HCT116 (cell line): ENCODE data around the gene METTL24. TPM values are rescaled to one million over a fixed set of nuclear protein-coding genes. Genes with fewer than 3 reads are reported as not detected.

Experiments used
- ATAC-seq: fragments of 200-7000 bp; cut with Tn5 transposase; 2 replicates; pipeline ENCODE4 v1.9.1; 2020; ENCODE audit warnings: mild to moderate bottlenecking, moderate library complexity
- BruUV-seq: library from RNA; stranded (reverse); fragments of 400-500 nt; replicated peaks from 2 replicates; lab custom pipeline; 2021; lab: Mats Ljungman, UMichigan
- CTCF ChIA-PET: fragments of 300-600 bp; sonication (Branson Sonifier 250); formaldehyde crosslinking; loops from one replicate; lab custom pipeline; 2021; ENCODE audit warnings: antibody characterized with exemption; lab: Charles Lee
- POLR2A ChIA-PET: fragments of 300-600, 350-600 bp; sonication (Branson Sonifier 250); formaldehyde crosslinking; loops from one replicate; lab custom pipeline; 2021; ENCODE audit warnings: antibody characterized with exemption; lab: Charles Lee
- RAD21 ChIA-PET, 2 experiments: fragments of 300-600 bp; sonication (Branson Sonifier 250); formaldehyde crosslinking; loops; one replicate each; lab custom pipeline; 2023; ENCODE audit warnings: low total read pairs in 2 of 2; ENCODE audit not compliant: uncharacterized antibody in 2 of 2, unreplicated experiment in 2 of 2, low non-redundant PET in 1 of 2; lab: Charles Lee
- DNase-seq: peaks from one replicate; pipeline ENCODE4 v3.0.0-alpha.2; 2010; ENCODE audit warnings: low read depth, low spot score
- H2AFZ ChIP-seq: fragments of 200-600 bp; shearing (Covaris generic), sonication (generic); 2 replicates; pipeline ENCODE4 v1.6.1; 2017; ENCODE audit warnings: low read depth, mixed run types, mixed read lengths, antibody characterized with exemption, low read length; ENCODE audit not compliant: poor library complexity, severe bottlenecking
- H3K27ac ChIP-seq: 2 replicates; pipeline ENCODE4 v1.5.1; 2012; ENCODE audit warnings: low read depth, low read length
- H3K27me3 ChIP-seq: fragments of 200-600 bp; sonication (generic); 2 replicates; pipeline ENCODE4 v1.6.1; 2016; ENCODE audit warnings: mixed run types, low read length, mixed read lengths; ENCODE audit not compliant: insufficient read depth
- H3K36me3 ChIP-seq, 2 experiments: fragments of 200-500 bp in 1 of 2; fragments of 200-600 bp in 1 of 2; sonication (Bioruptor generic) in 1 of 2; sonication (generic) in 1 of 2; 2 replicates each; pipeline versions ENCODE4 v1.5.1 to v1.6.1; 2014 to 2016; ENCODE audit warnings: low read length in 2 of 2, inconsistent platforms in 1 of 2, mixed read lengths in 1 of 2, mixed run types in 1 of 2; ENCODE audit not compliant: insufficient read depth in 2 of 2, control insufficient read depth in 1 of 2
- H3K4me1 ChIP-seq, 2 experiments: fragments of 200-600 bp in 1 of 2; sonication (generic) in 1 of 2; 2 replicates each; pipeline versions ENCODE4 v1.5.1 to v1.6.1; 2012 to 2017; ENCODE audit warnings: low read length in 2 of 2, inconsistent platforms in 1 of 2, mild to moderate bottlenecking in 1 of 2, mixed read lengths in 1 of 2, mixed run types in 1 of 2, moderate library complexity in 1 of 2; ENCODE audit not compliant: insufficient read depth in 2 of 2, control insufficient read depth in 1 of 2
- H3K4me2 ChIP-seq: fragments of 200-600 bp; sonication (generic); 2 replicates; pipeline ENCODE4 v1.6.1; 2017; ENCODE audit warnings: mixed run types, low read length, mixed read lengths
- H3K4me3 ChIP-seq, 2 experiments: fragments of 200-600 bp in 1 of 2; sonication (generic) in 1 of 2; replicated peaks in 1 of 2; 2 replicates each; pipeline ENCODE4 v1.5.1; 2011 to 2016; ENCODE audit warnings: low read length in 2 of 2, control low read depth in 1 of 2, low read depth in 1 of 2, mild to moderate bottlenecking in 1 of 2, mixed read lengths in 1 of 2, mixed run types in 1 of 2
- H3K79me2 ChIP-seq: fragments of 200-600 bp; sonication (generic); 2 replicates; pipeline ENCODE4 v1.6.1; 2017; ENCODE audit warnings: mild to moderate bottlenecking, mixed run types, low read length, moderate library complexity, mixed read lengths; ENCODE audit not compliant: insufficient read depth
- H3K9ac ChIP-seq: fragments of 200-600 bp; sonication (generic); 2 replicates; pipeline ENCODE4 v1.6.1; 2016; ENCODE audit warnings: low read length, mixed read lengths
- H3K9me2 ChIP-seq: fragments of 200-600 bp; sonication (generic), shearing (Covaris generic); 2 replicates; pipeline ENCODE4 v1.6.1; 2017; ENCODE audit warnings: mixed run types, mild to moderate bottlenecking, moderate library complexity; ENCODE audit not compliant: insufficient read depth
- H3K9me3 ChIP-seq, 2 experiments: fragments of 200-500 bp in 1 of 2; fragments of 200-600 bp in 1 of 2; sonication (Bioruptor generic) in 1 of 2; sonication (generic) in 1 of 2; 2 replicates each; pipeline ENCODE4 v1.6.1; 2014 to 2017; ENCODE audit warnings: low read length in 2 of 2, mixed read lengths in 2 of 2, inconsistent platforms in 1 of 2, low read depth in 1 of 2, mild to moderate bottlenecking in 1 of 2, mixed run types in 1 of 2, moderate library complexity in 1 of 2; ENCODE audit not compliant: control insufficient read depth in 1 of 2, insufficient read depth in 1 of 2
- H4K20me1 ChIP-seq: fragments of 200-600 bp; sonication (generic), shearing (Covaris generic); 2 replicates; pipeline ENCODE4 v1.6.1; 2017; ENCODE audit warnings: mixed run types, mild to moderate bottlenecking, moderate library complexity; ENCODE audit not compliant: insufficient read depth
- EZH2phosphoT487 ChIP-seq: fragments of 200-600 bp; IDR thresholded peaks from 2 replicates; pipeline ENCODE4 v1.6.1; 2018; ENCODE audit warnings: antibody characterized with exemption, borderline replicate concordance
- MAX ChIP-seq: IDR thresholded peaks from 2 replicates; pipeline ENCODE4 v1.6.1; 2012
- POLR2A ChIP-seq: IDR thresholded peaks from 2 replicates; pipeline ENCODE4 v1.7.0; 2011; ENCODE audit warnings: borderline replicate concordance; ENCODE audit not compliant: insufficient read depth, insufficient read length; ENCODE audit errors: extremely low read depth
- SIN3A ChIP-seq: IDR thresholded peaks from 2 replicates; pipeline ENCODE4 v1.6.1; 2012; ENCODE audit warnings: low read depth
- SRF ChIP-seq: IDR thresholded peaks from 2 replicates; pipeline ENCODE4 v1.6.1; 2012; ENCODE audit warnings: low read depth
- TCF7L2 ChIP-seq: IDR thresholded peaks from 2 replicates; pipeline ENCODE4 v1.7.0; 2011; ENCODE audit warnings: borderline replicate concordance, inconsistent platforms; ENCODE audit not compliant: insufficient read depth, insufficient read length; ENCODE audit errors: extremely low read depth
- YY1 ChIP-seq: IDR thresholded peaks from 2 replicates; pipeline ENCODE4 v1.6.1; 2011; ENCODE audit warnings: low read length, low read depth, moderate library complexity, mild to moderate bottlenecking; ENCODE audit not compliant: insufficient replicate concordance; ENCODE audit errors: extremely low read depth
- ZBTB33 ChIP-seq: IDR thresholded peaks from 2 replicates; pipeline ENCODE4 v1.6.1; 2011; ENCODE audit warnings: mild to moderate bottlenecking, low read length, moderate library complexity; ENCODE audit not compliant: insufficient replicate concordance; ENCODE audit errors: extremely low read depth
- ZNF274 ChIP-seq: fragments of 200-500 bp; sonication (Bioruptor generic); IDR thresholded peaks from 2 replicates; pipeline ENCODE4 v1.6.1; 2014; ENCODE audit warnings: mild to moderate bottlenecking, low read depth, low read length, inconsistent platforms
- intact Hi-C: fragments of 100-400 bp; cut with micrococcal nuclease; formaldehyde crosslinking; loops from 2 replicates; pipeline ENCODE4 v1.10.0; 2022
- total RNA-seq: library from RNA; stranded (reverse); gene quantifications from one replicate; pipeline ENCODE4 v1.2.1, GENCODE V29; 2021; ENCODE audit not compliant: unreplicated experiment

Gene METTL24
- total RNA-seq, 1 experiment from 2014 or later = not detected

- POLR2A ChIA-PET = no interaction called here
- CTCF ChIA-PET = interaction anchor here (1.6 kb wide), 1 partner anchor 12 kb away, joined by 9 read pairs; no protein-coding TSS in a partner anchor
Observed at GRCh38 chr6:110354153-110354552, 4.0 kb downstream of the METTL24 start.

More at GRCh38 chr6:110354153-110354552, 4.0 kb downstream of the METTL24 start:
- TF ChIP-seq ZNF274 (no peak), ZBTB33 (no peak), TCF7L2 (no peak), POLR2A (no peak), MAX (no peak), YY1 (no peak), EZH2phosphoT487 (no peak), SIN3A (no peak), SRF (no peak)
- H2AFZ ChIP-seq = no peak overlapping the region
- no peaks in the 10 kb centered on the region for H3K4me1 ChIP-seq
- no peaks in the 10 kb centered on the region for H3K36me3 ChIP-seq
- no peaks in the 10 kb centered on the region for H4K20me1 ChIP-seq
- H3K4me2 ChIP-seq = no peak overlapping the region
- no peak overlapping the region for H3K27ac ChIP-seq
- no peaks in the 10 kb centered on the region for H3K79me2 ChIP-seq
- DNase-seq (no peak), ATAC-seq (no peak)
- no TSS peak for BruUV-seq
- H3K27me3 ChIP-seq = no peaks in the 10 kb centered on the region
- RAD21 ChIA-PET = no interaction called here
- no peak overlapping the region for H3K4me3 ChIP-seq
- H3K9me2 ChIP-seq = no peaks in the 10 kb centered on the region
- intact Hi-C loops = no loop called here
- no peak overlapping the region for H3K9ac ChIP-seq
- H3K9me3 ChIP-seq = no peaks in the 10 kb centered on the region
